MM.1S (cell line): ENCODE data around the gene BICD1.

Experiments used
- DNase-seq: peaks from one replicate; pipeline ENCODE4 v3.0.0-alpha.2; 2015
- H2AFZ ChIP-seq: fragments of 300-600 bp; sonication (generic); 2 replicates; pipeline ENCODE4 v1.6.0; 2016; ENCODE audit warnings: antibody characterized with exemption, low read length
- H3F3A ChIP-seq: fragments of 300-600 bp; sonication (generic); 2 replicates; pipeline ENCODE4 v1.6.1; 2016; ENCODE audit warnings: mild to moderate bottlenecking, antibody characterized with exemption, low read length, moderate library complexity, mixed read lengths; ENCODE audit not compliant: insufficient read depth
- H3K27ac ChIP-seq: fragments of 300-600 bp; sonication (generic); 2 replicates; pipeline ENCODE4 v1.5.1; 2016; ENCODE audit warnings: mild to moderate bottlenecking, low read length
- H3K27me3 ChIP-seq: fragments of 300-600 bp; sonication (generic); replicated peaks from 2 replicates; pipeline ENCODE4 v1.6.0; 2016; ENCODE audit warnings: low read length; ENCODE audit not compliant: insufficient read depth
- H3K36me3 ChIP-seq: fragments of 300-600 bp; sonication (generic); replicated peaks from 2 replicates; pipeline ENCODE4 v1.6.1; 2016; ENCODE audit warnings: mild to moderate bottlenecking, low read length, mixed read lengths; ENCODE audit not compliant: insufficient read depth
- H3K4me1 ChIP-seq: fragments of 300-600 bp; sonication (generic); 2 replicates; pipeline ENCODE4 v1.6.1; 2016; ENCODE audit warnings: low read length, mixed read lengths
- H3K4me2 ChIP-seq: fragments of 300-600 bp; sonication (generic); 2 replicates; pipeline ENCODE4 v1.6.0; 2016; ENCODE audit warnings: low read depth, low read length
- H3K4me3 ChIP-seq: fragments of 300-600 bp; sonication (generic); 2 replicates; pipeline ENCODE4 v1.5.1; 2016; ENCODE audit warnings: low read length, mixed read lengths
- H3K79me2 ChIP-seq: fragments of 300-600 bp; sonication (generic); 2 replicates; pipeline ENCODE4 v1.6.1; 2016; ENCODE audit warnings: mixed run types, low read length, mixed read lengths
- H3K9ac ChIP-seq: fragments of 300-600 bp; sonication (generic); 2 replicates; pipeline ENCODE4 v1.6.1; 2016; ENCODE audit warnings: low read length, mixed read lengths
- H3K9me2 ChIP-seq: fragments of 300-600 bp; sonication (generic); replicated peaks from 2 replicates; pipeline ENCODE4 v1.6.1; 2016; ENCODE audit warnings: mild to moderate bottlenecking, low read length, mixed read lengths; ENCODE audit not compliant: insufficient read depth
- H3K9me3 ChIP-seq: fragments of 300-600 bp; sonication (generic); replicated peaks from 2 replicates; pipeline ENCODE4 v1.6.1; 2016; ENCODE audit warnings: mild to moderate bottlenecking, low read length, mixed read lengths; ENCODE audit not compliant: insufficient read depth
- H4K20me1 ChIP-seq: fragments of 300-600 bp; sonication (generic); 2 replicates; pipeline ENCODE4 v1.6.1; 2016; ENCODE audit warnings: mild to moderate bottlenecking, low read length, moderate library complexity, mixed read lengths; ENCODE audit not compliant: insufficient read depth
- CTCF ChIP-seq: fragments of 300-600 bp; sonication (generic); IDR thresholded peaks from 2 replicates; pipeline ENCODE4 v1.5.1; 2016; ENCODE audit warnings: antibody characterized with exemption, low read length, mixed read lengths
- EZH2 ChIP-seq: fragments of 300-600 bp; sonication (generic); optimal IDR thresholded peaks from 2 replicates; pipeline ENCODE3; 2017; ENCODE audit warnings: low read depth, mild to moderate bottlenecking, antibody characterized with exemption, low read length, mixed read lengths
- EZH2phosphoT487 ChIP-seq: fragments of 300-600 bp; sonication (generic); IDR thresholded peaks from 2 replicates; pipeline ENCODE4 v1.6.1; 2018; ENCODE audit warnings: antibody characterized with exemption, low read length

The BICD1 gene

DNA sequence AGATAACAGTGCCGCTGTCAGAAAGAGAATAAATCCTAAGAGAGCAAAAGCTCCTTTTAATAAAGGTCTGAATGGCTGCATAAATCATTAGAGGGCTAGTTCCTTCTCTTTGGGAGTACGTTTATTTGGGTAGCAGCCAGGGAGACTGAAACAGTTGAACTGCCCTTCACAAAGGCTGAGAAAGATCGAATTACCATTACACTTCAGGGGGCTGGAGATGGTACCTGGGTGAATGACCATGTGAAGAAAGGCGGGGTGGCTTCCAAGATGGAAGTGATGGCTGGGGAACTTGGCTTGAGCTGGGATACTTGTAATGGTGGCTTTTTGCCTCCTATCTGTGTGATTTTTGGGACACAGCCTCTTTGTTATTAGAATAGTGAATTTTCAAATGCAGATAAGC is 291.0 kb downstream of the BICD1 start:
- no peaks in the 10 kb centered on the region for H3K36me3 ChIP-seq
- peaks cover 5% of the 10 kb centered on the region for H3K79me2 ChIP-seq
- H4K20me1 ChIP-seq, result no peaks in the 10 kb centered on the region
- no peaks in the 10 kb centered on the region for H3K9me3 ChIP-seq
- H3F3A ChIP-seq, result peaks cover 18% of the 10 kb centered on the region
- H3K9ac ChIP-seq, result no peak overlapping the region
- no peak overlapping the region for H3K27ac ChIP-seq
- no peak for DNase-seq
- H3K4me2 ChIP-seq, result no peak overlapping the region
- no peak overlapping the region for H2AFZ ChIP-seq
- TF ChIP-seq EZH2phosphoT487 (no peak), EZH2 (no peak), CTCF (no peak)
- H3K4me1 ChIP-seq, result no peaks in the 10 kb centered on the region
- no peaks in the 10 kb centered on the region for H3K9me2 ChIP-seq
- no peaks in the 10 kb centered on the region for H3K27me3 ChIP-seq
- no peak overlapping the region for H3K4me3 ChIP-seq

DNA sequence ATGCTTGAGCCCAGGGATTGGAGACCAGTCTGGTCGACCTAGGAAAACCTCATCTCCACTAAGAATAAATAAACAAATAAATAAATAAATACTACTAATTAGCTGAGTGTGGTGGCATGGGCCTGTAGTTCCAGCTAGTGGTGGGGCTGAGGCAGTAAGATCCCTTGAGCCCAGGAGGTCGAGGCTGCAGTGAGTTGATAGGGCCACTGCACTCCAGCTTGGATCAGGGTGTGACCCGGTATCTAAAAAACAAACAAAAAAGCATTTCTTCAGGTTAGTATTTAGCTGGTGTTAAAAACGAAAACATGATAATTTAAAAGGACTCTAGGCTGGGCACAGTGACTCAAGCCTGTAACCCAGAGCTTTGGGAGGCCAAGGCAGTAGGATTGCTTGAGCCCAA is 291.5 kb downstream of the BICD1 start:
- Histone ChIP-seq H3K79me2 (peaks cover 5% of the 10 kb centered on the region), H4K20me1 (no peaks in the 10 kb centered on the region), H3K9me3 (no peaks in the 10 kb centered on the region), H3K27ac (no peak overlapping the region), H3F3A (peaks cover 18% of the 10 kb centered on the region), H3K4me1 (no peaks in the 10 kb centered on the region), H3K9ac (no peak overlapping the region), H3K4me2 (no peak overlapping the region), H2AFZ (no peak overlapping the region), H3K36me3 (no peaks in the 10 kb centered on the region), H3K27me3 (no peaks in the 10 kb centered on the region), H3K4me3 (no peak overlapping the region), H3K9me2 (no peaks in the 10 kb centered on the region)
- TF ChIP-seq EZH2phosphoT487 (no peak), CTCF (no peak), EZH2 (no peak)
- no peak for DNase-seq

GRCh38 chr12:32398816-32399369 is 292.2 kb downstream of the BICD1 start:
- Histone ChIP-seq H3K27me3 (no peaks in the 10 kb centered on the region), H3K4me3 (peak overlapping the region; percentile 81), H3K36me3 (no peaks in the 10 kb centered on the region), H2AFZ (peak overlapping the region; percentile 76), H3K79me2 (peaks cover 5% of the 10 kb centered on the region), H3K9ac (peak overlapping the region; percentile 19; the same call in 1 of the 2 replicates), H3K27ac (peak overlapping the region; percentile 53; the same call in 1 of the 2 replicates), H3F3A (peaks cover 18% of the 10 kb centered on the region), H3K9me2 (no peaks in the 10 kb centered on the region), H3K4me1 (no peaks in the 10 kb centered on the region), H4K20me1 (no peaks in the 10 kb centered on the region), H3K9me3 (no peaks in the 10 kb centered on the region), H3K4me2 (peak overlapping the region; percentile 77)
- DNase-seq, result no peak
- TF ChIP-seq EZH2 (no peak), EZH2phosphoT487 (no peak), CTCF (no peak)
